T-helper 2 cell treated with Interferon-gamma antibody and Interleukin-4, amounts not matched to agents 100 ng/mL and 5 ng/mL, for 36 hours (primary cell): ENCODE data around the gene TGFBR3. TPM values are rescaled to one million over a fixed set of nuclear protein-coding genes. Genes with fewer than 3 reads are reported as not detected.

Experiments
- intact Hi-C: fragments of 100-400 bp; cut with micrococcal nuclease; formaldehyde crosslinking; loops from one replicate; pipeline ENCODE4 v1.15.1; 2023
- total RNA-seq: library from RNA; stranded (reverse); gene quantifications from 2 replicates; pipeline ENCODE4 v1.2.3, GENCODE V29; 2022

The TGFBR3 gene
- total RNA-seq, 1 donor from 2014 or later = 14.5 TPM

DNA sequence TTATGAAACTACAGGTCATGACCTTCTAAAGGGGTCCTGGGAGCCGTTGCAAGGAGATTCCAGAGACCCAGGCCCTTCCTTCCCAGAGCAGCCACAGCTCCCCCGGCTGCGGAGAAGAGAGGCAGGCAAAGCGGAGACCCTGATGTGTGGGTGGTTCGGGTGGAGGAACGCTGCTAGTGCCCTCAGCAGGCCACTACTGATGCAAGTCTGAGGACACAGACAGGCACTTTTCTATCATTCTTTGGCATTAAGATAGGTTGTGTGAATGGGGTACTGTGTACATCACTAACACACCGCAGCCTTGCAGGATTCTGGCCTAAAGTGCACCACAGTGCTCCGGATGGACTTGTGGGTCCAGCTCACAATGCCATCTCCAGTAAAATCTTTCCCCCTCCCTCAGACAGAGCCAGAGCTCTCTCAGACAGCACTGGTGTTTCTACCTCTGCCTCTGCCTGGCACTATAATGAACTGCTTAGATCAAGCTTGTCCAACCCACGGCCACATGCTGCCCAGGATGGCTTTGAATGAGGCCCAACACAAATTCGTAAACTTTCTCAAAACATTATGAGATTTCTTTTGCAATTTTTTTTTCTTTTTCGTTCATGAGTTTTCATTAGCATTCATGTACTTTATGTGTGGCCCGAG, 121.4 kb downstream of the TGFBR3 start:
- intact Hi-C loops = no loop called here

DNA sequence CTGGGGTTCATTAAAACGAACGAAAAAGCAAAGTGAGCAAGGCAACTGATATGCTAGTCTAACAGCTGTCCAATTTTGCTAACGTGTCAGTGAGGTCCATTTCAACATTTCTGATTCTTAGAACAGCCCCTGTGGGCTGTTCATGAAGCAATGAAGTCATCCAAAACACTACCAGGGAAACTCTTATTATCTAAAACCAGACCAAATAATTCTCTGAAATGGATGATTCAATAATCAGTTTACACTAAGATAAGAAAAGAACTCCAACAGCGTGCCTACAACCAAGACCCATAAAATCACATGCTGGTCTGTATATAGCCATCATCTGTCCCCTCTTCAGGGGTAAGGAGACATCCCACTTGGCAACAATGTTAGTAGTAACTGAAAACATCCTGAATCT, 122.7 kb downstream of the TGFBR3 start:
- intact Hi-C loops = no loop called here

DNA sequence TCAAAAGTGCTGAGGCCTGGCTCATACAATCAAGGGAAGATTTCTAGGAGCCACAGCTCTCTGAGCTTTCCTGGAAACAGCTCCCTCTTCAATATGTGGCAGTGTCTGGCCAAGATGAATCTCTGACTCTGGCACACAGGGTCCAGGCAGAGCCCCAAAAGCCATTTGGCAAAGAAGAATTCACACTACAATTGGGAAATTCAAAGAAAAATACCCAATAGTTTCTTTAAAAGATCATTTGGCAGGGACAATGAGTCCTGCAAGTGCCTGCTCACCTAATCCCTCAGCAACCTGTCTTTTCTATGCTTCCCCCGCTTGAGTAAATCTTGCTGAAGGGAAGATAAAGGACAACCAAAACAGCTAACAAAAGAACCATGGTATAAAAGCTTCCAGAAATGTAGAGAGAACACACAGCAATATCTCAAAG, 124.6 kb downstream of the TGFBR3 start:
- intact Hi-C loops = no loop called here

DNA sequence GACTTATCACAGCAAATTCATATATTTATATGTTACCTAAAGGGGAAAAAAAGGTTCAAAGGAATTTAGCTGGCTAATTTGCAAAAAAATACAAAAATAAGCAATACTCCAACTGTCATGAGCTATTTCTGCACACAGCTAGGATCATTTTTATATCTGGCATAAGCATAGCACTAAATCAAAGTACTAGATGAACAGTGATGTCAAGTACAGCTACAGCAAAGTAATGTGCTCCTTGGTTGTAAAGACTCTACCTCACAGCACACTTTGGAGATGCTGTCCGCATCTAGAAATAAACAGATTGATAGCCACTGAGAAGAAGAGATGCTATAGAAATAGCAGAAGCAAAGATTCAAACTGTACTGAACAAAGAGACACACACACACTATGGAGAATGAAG, 125.4 kb downstream of the TGFBR3 start:
- intact Hi-C loops = no loop called here

DNA sequence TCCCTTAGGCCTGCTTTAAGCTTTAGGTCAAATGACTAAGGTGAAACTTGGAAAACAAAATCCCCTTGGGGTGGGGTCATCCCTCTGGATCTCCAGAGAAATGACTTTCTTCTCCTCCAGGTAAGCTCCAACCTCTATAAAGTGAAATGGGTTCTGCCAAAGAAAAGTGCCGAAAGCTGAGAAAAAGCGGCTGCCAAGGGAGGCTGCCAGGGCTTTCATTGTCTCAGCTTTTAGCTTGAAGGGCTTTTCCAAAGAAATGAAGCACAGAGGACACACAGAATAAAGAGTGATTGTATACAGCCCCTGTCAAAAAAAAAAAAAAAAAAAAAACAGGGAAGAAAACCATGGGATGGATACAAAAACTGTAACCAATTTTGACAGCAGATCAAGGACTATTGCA, 126.9 kb downstream of the TGFBR3 start:
- intact Hi-C loops = no loop called here

DNA sequence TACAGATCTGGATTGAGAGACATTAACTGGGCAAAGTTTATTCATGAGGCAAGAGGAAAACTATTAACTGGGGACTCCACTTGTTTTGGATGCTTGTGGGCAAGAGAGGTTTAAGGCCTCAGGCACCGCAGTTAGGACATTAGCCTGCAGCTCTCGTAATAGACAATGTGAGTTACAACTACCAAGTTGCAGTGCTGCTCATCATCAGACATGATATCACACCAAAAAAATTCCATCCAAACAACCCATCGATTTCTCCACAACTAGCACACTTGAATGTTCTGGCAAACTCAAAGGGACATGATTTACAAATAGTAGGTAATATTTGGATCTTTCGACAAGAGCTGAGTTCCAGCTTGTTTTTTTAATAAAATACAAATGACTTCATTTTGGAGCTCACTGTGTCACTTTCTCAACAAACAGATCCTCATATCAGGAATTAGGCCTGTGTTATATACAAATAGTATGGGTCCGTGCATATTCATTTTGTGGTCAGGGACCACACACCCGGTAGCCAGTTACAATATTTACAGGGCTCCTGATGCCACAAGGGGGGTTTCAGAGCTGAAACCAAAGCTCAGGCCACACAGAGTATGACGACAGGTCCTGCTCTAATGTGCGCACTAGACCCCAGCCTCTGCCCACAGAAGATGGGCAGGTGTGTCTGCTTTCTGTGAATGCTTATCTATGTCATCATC, 128.0 kb downstream of the TGFBR3 start:
- intact Hi-C loops = no loop called here

DNA sequence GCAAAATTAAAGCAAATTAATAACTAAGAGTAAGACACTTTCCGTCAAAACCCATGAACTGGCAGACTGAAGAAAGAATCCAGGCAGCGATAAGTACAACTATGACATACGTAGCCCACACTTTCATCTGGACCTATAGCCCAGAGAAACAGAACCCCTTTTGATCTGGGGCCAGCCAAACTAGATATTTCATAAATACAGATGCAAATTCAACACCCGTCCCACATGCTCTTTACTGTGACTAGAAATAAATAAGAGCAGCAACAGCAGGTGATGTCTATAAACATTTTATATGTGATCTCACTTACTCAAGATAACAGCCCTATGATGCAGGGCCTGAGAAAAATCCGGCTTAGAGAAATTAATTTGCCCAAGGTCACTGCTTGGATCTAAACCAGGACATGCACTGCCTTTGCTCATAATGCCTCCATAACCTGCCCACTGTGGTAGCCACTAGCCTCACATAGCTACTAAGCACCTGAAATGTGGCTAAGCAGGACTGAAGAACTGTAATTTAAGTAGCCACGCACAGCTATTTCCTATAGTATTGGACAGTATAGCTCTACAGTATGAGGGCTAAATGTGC, 130.2 kb downstream of the TGFBR3 start:
- intact Hi-C loops = no loop called here

DNA sequence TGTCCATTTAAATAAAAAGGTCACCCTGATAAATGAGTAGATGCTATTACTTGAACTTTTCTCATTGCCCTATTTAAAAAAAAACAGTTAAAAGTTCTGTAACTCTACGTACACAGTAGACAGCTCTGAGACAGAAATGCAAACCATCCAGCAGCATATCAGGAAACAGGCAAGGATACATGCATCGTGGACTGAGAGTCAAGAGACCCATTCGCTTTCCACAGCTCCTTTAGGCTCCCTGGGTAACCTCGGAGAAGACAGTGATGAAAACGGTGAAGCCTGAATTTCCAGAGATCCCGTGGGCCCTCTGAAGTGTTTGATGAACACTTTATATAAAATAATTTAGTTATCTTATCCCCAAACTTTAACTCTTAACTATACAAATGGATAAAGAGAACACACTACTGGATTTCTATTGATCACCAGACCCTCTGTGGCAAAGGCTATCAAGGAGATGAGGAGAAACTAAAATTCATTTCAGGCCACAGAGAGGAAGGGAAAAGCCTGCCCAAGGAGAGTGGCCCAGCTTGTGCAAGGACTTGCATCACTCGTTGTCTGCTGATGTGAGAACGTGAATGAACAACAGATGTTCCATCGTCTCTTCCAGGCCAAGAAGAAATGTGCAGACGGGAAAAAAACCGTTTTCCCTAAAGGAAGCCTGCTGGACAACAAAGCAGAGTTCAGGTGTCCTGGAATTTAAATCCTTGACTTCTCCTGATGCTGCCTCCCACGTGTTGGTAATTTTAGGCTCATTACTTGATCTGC, 131.0 kb downstream of the TGFBR3 start:
- intact Hi-C loops = loop anchor here (5.0 kb wide), 2 partner anchors 43 to 132 kb away; partner anchors contain the start of gene TGFBR3

DNA sequence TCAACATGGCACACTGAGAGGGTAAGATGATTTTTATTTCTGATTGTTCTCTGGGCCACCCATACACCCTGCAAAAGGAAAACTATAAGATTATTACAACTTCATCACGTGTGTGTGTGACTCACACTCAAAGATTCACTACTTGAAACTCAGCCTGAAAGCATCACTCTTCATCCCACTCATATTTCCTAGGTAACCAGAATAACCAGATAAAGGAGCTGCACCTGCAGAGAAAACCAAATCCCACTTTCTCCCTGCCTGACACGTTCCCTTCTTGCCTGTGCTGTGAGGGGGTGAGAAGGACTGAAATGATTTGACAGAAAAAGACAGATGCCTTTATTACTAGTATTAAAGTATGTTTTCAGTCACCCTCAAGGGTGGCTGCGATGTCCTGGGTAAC, 131.6 kb downstream of the TGFBR3 start:
- intact Hi-C loops = loop anchor here (5.0 kb wide), 2 partner anchors 42 to 133 kb away; partner anchors contain the start of gene TGFBR3

DNA sequence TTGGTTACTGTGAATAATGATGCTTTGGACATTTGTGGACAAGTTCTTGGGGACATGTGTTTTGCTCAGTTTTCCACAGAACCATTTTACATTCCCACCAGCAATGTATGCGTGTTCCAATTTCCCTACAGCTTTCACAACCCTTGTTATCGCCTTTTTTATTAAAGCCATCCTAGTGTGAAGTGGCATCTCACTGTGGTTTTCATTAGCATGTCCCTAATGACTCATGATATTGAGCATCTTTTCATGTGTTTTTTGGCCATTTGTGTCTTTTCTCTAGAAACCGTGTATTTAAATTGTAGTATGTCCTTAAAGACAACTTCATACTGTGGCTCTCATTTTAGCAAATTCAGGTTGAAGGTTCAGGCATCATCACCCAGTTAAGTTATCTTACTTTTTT, 132.1 kb downstream of the TGFBR3 start:
- intact Hi-C loops = loop anchor here (2.0 to 5.0 kb wide), 4 partner anchors 42 to 231 kb away; partner anchors contain the start of gene TGFBR3

DNA sequence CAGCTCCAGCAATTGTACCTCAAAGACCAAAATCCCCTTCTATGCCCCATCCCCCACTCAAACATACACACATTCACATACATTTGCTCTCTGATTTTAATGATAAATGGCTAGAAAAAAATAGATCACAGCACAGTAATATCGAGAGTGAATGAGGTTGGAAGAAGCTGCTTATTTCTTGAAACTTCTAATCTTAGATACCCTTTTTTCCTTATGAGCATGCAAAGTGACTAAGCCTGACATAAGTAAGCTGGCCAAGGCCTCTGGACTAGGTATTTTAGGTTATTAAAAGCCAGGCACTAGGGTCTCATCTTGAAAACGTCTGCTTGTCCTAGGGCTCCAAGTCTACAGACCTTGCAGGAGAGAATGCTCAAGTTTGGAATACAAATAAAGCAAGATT, 133.6 kb downstream of the TGFBR3 start:
- intact Hi-C loops = loop anchor here (1.0 to 5.0 kb wide), 5 partner anchors 40 to 230 kb away; partner anchors contain the start of gene TGFBR3

DNA sequence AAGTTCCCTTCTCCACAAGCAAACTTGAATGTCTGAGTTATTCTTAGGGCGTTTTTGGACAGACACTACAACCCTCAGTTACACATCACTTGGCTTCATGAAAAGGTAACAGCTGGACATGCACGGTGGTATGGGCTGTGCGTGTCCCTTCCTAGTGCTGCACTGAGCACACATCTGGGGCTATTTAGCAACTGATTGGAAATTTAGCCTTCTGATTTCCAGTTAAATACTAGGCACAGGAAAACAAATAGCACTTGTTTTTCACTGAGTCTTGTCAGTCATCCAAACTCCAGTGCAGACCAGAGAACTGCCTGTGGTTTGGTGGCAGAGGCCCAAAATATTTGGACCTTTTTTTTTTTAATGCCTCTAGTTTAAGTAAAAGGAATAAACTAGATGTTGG, 134.7 kb downstream of the TGFBR3 start:
- intact Hi-C loops = loop anchor here (5.0 kb wide), 2 partner anchors 39 to 136 kb away; partner anchors contain the start of gene TGFBR3

DNA sequence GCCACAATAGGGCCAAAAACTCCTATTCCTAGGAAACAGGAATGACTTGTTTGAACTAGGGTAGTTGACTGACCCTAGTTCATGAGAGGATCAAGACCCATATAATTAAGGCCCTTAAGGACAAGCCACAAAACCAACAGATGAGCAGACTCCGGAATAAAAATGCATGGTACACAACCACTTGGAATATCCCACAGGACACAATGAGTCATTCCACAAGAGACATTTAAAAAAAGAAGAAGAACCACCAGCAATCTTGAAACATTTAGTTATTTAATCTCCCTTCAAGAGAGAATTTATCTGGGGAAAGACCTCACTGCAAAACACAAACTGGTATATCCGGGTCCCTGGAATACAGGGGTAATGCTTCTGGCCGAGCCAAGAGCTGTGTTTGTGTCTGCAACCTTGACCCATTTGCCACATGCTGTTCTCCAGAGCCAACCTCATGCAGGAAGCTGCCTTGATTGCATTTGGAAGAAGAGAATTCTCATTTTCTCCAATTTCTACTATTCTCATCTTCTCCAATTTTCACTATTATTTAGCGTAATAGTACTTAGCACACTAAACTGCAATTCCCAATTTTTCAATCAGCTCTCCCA, 135.5 kb downstream of the TGFBR3 start:
- intact Hi-C loops = loop anchor here (5.0 kb wide), 2 partner anchors 38 to 137 kb away; partner anchors contain the start of gene TGFBR3

DNA sequence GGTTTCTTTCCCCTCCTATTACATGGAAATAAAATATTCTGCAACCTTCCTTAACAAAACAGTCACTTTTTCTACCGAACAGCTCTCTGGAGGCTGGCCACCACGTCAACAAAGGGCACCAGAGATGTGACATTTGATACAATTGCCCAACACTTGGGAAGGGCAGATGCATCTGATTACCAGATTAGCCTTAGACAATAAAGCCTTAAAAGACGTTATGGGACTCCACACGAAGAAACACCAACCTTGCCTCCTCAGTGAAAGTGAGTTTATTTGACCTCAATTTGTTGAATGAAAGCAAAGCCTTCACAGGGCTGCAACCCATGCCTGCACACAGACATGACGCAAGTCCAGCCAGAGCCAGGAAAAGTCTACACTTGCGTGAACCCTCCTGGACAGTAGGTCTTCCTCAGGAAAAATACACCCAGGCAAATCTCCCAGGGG, 136.1 kb downstream of the TGFBR3 start:
- intact Hi-C loops = loop anchor here (5.0 kb wide), 2 partner anchors 38 to 137 kb away; partner anchors contain the start of gene TGFBR3

DNA sequence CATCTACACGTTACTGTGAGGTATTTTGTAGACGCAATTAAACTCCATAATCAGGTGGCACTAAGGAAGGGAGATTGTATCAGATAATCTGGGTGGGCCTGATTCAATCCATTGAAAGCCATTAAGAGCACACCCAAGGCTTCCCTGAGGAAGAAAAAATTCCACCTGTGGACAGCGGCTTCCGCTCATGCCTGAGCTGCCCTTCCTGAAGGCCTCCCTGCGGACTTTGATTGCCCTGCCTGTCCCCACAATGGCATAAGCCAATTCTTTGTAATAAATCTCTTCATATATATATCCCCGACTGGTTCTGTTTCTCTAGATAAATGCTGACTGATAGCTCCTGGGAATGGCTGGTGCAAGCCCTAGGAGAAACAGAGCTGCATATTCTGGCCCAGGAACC, 138.3 kb downstream of the TGFBR3 start:
- intact Hi-C loops = no loop called here

DNA sequence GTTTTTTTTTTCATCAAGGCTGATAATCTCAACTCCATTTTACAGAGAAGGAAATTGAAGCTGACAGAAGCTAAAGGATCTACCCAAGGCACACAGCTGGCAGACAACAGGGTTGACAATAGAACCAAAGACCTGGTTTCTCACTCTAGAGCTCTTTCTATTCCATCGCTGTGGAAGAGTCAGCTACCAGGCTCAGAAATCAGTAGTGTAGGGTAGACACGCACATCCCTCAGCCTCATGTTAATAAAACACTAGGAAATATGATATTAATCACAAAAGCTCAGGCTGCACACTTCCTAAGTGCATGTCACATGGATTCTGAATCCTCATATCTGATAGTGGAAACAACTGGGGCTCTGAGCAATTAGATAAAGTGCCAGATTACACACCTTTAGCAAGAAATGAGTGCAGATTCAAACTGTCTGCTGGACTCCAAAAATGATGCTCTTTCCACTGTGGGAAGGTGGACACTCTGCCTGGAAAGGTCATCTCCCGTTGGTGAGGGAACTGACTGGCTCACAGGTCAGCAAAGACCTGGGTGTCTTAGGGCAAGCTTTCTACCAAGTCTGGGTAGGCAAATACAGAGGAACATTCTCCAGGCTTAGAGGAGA, 139.1 kb downstream of the TGFBR3 start:
- intact Hi-C loops = no loop called here

DNA sequence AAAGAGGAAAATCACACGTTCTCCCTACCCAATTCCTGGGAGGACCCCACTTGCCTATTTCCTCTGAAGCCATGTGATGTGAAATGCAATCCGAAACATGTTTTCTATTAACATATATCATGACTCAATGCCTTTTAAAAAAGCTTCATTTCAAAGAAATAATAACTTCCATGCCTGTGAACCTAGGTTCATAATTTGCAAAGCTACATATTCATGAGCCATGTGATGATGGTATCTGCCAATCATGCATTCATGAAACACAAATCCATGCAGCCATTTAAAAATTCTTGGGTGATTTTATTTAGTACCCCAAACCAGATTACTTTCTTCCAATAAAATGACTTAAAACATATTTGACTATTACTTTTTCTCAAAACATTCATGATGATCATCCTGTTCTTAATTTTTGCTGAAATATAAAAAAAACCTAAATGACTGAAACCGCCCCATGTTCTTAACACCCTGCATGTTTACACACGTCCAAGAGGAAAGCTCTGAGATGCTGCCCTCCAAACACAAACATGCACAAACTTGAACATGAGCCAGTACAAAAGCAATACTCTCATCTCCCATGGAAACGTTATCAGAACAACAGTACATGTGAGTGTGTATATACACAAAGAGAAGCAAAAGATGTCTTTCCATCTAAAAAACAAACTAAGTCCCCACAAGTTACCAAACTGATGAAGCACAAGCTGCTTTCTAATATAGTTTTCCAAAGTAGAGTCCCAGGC, 140.1 kb downstream of the TGFBR3 start:
- intact Hi-C loops = no loop called here

DNA sequence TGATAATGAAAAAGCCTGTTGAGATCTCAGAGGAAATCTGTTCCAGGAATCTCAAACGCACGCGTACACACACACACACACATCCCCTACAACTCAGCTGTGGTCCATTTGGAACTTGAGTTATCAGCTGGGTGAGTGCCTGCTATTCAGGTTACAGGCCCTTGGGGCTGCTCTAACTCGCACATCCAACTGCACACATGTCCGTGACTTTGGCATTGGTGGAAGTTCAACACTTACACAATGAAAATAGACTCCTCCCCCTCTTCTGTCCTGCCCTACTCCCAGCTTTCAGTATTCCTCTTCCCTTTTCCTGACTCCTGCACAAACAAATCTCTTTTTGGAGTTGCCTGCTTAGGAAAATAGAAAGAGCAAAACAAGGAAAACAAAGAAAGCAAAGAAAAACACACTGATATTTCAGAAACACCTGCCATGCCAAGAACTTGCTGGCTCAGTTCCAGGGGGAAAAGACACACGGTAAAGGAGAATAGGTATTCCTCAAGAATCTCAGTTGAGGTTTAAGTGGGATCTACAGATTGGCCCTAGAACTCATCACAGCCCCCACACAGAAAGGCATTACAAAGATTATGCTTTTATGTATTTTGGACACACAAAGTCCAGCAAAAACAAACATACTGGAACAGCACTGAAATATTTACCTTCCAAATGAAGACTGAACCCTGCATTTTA, 140.9 kb downstream of the TGFBR3 start:
- intact Hi-C loops = no loop called here

DNA sequence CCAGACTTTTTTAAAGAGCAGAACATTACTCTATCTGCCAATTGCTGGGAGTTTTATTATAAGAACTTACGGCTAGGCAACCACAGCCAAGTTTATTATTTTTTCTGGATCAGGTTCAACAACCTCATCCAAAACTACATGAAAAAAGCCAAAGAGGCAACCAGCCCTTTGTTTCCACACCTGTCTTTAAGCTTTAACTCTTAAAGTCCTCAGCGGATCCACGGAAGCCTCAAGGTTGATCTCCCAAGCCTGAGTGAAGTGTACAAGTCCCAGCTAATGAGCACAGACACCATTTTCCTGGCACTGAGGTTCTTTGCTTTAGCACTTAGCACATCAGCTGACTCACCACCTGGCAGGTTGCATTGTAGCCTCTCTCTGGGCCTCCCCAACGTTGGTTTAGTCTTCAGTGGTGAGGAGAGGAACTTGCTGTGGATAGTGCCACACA, 143.1 kb downstream of the TGFBR3 start:
- intact Hi-C loops = no loop called here
